ENCODE results near the gene LYPD4.

DNA sequence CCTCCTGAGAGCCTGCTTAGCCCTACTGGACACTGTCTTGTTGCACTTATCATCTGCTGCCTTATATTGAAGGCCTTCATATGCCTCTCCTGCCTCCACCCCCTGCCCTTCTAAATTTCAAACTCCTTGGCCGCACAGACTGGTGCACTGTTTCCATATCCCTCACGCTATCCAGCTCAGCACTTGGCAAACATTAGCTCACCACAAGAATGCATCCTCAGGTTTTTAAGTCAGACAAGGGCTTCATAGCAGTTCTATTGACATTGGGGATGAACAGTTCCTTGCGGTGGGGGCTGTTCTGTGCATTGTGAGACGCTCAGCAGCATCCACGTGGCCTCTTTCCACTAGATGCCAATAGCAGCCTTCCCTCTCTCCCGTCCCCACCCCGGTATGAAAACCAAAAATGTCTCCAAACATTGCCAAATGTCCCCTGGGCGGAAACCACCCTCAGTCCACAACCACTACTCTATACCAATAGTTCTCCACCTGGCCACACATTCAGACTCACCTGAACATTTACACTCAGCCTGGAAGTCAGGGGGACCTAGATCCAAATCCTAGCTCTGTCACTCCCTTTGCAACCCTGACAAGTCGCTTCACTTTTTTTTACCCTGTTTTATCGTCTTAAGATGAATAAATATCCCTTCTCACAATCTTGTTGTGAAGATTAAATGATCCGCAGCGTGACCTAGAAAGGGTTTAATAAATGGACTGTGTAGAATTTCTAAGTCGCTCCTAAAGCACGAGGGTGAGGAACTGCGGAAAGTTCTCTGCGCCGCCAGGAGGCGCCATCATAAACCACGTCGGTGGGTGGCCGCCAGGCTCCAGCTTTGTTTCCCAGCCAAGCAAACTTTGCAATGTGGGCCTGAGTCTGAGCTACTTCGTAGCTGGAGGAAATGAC lies 51.7 kb downstream of the LYPD4 start:
- TF ChIP-seq GATA2 (IDR thresholded peaks at IDR 0.05; ENCODE audit: low read depth, low read length) (no peak), GATA3 (IDR thresholded peaks at IDR 0.05; ENCODE audit: low read depth, low read length) (no peak)

Data from SH-SY5Y (cell line).